Fibroblast of skin of right quadriceps (primary cell): ENCODE measurements around the gene BBS2.
"Not testable (repeated sequence)": the region's sequence is repeated elsewhere in the genome, so short reads cannot be mapped to it uniquely, and the experiment has no call there.

Source experiments
- DNase-seq: peaks from one replicate; pipeline ENCODE4 v3.0.0-alpha.2; 2013

BBS2 gene

GRCh38 chr16:56520251-56520577 is 390 bp upstream of the BBS2 start:
- no peak for DNase-seq

- no peak for DNase-seq
Measured at GRCh38 chr16:56518425-56518824, 1.4 kb downstream of the BBS2 start.

DNA sequence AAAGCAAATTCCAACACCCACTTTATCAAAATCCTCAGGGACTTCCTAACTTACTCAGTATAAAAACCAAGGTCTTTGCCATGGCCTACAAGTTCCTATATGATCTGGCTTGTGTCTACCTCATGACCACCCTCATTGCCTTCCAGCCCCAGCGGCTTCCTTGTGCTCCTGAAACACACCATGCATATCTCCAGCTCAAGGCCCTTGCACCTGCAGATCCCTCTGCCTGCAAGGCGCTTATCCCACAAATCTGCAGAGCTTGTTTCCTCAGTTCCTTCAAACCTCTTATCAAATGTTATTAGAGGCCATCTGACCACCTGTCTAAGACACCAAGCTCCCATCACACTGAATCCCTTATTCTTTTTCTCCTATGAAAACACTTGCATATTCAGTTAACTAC is 2.6 kb downstream of the BBS2 start:
- no peak for DNase-seq

DNA sequence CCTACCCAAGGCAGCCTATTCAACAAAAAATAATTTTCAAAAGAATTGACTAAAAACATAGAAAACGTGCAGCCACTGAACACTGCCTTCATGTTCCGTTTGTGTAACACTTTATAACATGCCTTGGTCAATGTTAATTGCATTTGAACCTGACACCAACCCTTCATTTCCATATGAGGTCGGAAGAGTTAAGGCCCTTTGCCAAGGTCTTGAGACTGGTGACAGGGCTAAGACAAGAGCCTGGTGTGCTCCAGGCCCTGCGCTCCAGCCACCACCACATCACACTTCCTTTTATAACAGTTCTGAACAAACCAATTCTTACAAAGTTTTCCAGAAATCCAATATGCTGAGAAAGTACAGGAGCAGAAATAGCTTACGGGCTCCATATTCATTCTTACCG is 4.2 kb downstream of the BBS2 start:
- DNase-seq: no peak

DNA sequence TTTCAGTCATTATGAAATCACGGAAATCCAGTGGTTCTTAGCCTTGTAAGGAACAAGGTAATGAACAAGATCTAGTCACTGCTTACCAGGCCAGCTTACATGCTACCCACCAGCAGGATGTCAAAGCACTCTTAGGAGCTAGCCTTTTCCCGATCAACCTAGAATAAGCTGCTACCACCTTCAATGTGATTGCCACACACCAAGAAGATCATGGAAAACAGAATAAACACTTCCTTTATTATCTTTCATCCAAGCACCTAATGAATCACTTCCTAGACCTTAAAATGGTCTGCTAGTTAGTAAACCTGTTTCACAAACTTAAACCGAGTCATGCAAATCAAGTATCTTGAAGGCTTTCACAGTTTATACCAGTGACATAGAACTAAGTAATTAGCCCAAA is 5.0 kb downstream of the BBS2 start:
- no peak for DNase-seq

GRCh38 chr16:56513972-56514371 is 5.9 kb downstream of the BBS2 start:
- peak; percentile 65 for DNase-seq

DNA sequence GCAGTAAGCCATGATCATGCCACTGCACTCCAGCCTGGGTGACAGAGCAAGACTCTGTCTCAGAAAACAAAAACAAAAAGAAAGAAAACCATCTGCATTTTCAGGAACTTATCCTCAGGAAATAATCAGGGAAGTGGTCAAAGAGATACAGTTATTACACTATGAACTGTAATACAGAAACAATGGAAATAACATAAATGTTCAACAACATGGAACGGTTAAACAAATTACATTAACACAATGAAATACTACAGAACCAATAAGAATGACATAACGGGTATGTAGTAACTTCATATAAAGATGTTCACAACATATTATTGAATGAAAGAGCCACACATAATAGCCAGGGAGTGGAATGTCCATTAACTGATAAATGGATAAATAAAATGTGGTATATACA is 6.7 kb downstream of the BBS2 start:
- DNase-seq: no peak

DNA sequence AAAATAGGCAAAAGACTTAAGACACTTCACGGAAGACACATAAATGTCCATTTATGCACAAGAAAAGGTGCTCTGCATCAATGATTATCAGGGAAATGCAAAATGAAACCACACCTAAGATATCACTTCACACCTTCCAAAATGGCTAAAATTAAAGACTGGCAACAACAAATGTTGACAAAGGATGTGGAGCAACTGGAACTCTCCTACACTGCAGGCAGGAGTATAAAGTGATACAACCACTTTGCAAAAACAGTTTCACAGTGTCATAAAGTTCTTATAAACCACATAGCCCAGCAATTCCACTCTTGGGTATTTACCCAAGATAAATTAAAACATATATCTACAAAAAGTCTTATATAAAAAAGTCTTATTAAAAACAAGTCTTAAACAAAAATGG is 7.8 kb downstream of the BBS2 start:
- no peak for DNase-seq

GRCh38 chr16:56510544-56510943 is 9.3 kb downstream of the BBS2 start:
- DNase-seq: no peak

DNA sequence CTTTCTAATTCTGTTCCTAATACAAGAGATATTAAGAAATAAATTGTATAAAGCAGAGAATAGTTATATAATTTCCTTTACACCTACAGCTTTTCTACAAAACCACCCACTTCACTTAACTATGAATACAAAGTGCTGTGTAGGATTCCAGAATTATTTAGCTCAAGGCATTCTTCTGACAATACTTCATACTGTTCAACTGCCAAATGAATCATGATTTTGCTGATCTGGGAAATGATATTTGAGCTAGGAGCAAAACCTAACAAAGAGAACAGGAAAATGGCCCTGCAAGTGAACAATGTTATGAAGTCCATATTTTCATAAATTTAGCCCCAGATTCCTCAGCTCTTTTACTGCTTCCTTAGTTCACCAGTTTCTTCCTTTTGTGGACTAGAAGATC is 12.9 kb downstream of the BBS2 start:
- peak; percentile 68 for DNase-seq

- DNase-seq: no peak
Measured at GRCh38 chr16:56505181-56505580, 14.6 kb downstream of the BBS2 start.

DNA sequence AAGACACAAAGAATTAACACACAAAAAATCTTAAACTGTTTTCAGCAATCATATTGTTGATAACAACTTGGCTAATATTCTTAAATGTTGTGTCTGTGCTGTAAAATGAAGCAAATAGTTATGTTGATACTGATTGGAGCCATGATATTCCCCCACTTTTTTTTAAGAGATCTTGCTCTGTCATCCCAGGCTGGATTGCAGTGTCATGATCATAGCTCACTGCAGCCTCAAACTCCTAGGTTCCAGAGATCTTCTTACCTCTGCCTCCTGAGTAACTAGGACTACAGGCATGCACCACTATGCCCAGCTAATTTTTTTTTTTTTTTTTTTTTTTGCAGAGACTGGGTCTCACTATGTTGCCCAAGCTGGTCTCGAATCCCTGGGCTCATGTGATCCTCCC is 26.0 kb downstream of the BBS2 start:
- no peak for DNase-seq

GRCh38 chr16:56493126-56493525 is 26.7 kb downstream of the BBS2 start:
- no peak for DNase-seq

DNA sequence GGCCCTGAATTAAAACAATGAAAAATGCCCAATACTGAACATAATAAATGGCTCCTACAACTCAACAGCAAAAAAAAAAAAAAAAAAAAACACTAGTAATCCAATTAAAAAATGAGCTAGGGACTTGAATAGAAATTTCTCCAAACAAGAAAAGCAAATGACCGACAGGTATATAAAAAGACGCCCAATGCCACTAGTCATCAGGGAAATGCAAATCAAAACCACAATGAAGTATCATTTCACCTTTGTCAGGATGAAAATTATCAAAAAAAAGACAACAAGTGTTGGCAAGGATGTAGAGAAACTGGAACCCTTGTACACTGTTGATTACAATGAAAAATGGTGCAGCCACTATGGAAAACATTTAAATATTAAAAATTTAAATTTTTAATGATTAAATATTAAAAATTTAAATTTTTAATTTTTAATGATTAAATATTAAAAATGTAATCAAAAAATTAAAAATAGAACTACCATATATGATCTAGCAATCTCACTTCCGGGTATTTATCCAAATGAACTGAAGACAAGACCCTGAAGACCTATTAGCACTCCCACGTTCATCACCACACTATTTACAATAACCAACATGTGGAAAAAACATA is 28.1 kb downstream of the BBS2 start:
- DNase-seq: no peak

DNA sequence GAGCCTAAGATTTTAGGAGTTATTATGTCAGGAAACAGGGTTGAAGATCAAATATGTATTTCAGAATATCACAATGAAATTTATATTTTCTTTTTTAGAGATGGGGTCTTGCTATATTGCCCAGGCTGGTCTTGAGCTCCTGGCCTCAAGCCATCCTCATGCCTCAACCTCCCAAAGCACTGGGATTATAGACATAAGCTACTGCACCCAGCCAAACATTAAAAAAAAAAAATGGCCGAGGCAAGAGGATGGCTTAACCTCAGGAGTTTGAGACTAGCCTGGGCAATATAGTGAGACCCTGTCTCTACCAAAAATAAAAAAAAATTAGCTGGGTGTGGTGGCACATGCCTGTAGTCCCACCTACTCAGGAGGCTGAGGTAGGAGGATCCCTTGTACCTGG is 31.0 kb downstream of the BBS2 start:
- not testable (repeated sequence) for DNase-seq

- no peak for DNase-seq
Measured at GRCh38 chr16:56488035-56488434, 31.8 kb downstream of the BBS2 start.

- no peak for DNase-seq
Measured at GRCh38 chr16:56483394-56483793, 36.4 kb downstream of the BBS2 start.

DNA sequence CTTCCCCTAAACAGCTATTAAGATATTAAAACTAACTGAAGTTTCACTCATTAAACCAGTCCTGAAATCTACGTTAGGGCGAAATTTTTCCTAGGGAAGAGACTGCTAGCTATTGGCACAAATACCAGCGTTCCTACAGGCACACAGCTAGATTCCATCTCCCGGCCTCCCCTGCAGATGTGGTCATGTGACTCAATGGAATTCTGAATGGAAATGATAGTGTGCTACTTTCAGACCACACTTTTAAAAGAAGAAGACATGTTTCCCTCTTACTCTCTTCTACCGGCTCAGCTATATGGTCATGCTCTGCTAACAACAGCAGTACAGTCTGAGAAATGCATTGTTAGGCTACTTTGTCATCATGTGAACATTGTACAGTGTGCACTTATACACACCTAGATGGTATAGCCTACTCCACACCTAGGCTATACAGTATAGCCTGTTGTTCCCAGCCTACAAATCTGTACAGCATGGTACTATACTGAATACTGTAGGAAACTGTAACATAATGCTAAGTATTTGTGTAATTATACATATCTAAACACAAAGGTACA is 37.1 kb downstream of the BBS2 start:
- DNase-seq: no peak

DNA sequence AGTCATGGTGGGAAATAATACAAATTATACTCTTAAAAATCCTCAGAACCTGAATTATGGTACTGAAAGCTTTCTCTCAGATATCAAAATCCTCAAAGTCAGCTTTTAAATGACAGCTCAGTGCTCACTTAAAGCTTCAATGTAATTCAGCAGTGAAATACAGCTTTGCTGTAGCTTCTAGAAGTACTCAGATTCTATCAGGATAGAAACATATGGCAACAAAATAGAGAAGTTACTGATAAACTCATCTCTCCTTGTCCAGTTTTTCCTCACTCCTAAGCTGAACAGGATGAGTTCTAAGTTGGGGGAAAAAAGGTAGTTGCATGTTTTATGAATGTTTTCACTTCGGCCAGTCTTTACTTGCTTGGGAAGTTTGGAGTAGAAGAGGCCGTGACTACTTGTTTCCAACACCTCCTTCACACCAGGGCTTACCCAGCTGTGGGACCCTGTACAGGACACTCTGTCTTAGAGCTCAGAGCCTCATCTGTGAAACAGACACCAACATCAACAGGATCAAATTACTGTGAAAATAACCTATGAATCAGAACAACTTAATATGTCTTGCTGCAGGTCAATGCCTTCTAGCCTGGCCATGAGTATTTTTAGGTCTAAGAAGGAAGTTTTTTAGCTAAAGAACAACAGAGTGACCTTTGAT is 38.2 kb downstream of the BBS2 start:
- DNase-seq: no peak

- DNase-seq: no peak
Measured at GRCh38 chr16:56480776-56481467, 38.9 kb downstream of the BBS2 start.

- DNase-seq: no peak
Measured at GRCh38 chr16:56479469-56479868, 40.4 kb downstream of the BBS2 start.

DNA sequence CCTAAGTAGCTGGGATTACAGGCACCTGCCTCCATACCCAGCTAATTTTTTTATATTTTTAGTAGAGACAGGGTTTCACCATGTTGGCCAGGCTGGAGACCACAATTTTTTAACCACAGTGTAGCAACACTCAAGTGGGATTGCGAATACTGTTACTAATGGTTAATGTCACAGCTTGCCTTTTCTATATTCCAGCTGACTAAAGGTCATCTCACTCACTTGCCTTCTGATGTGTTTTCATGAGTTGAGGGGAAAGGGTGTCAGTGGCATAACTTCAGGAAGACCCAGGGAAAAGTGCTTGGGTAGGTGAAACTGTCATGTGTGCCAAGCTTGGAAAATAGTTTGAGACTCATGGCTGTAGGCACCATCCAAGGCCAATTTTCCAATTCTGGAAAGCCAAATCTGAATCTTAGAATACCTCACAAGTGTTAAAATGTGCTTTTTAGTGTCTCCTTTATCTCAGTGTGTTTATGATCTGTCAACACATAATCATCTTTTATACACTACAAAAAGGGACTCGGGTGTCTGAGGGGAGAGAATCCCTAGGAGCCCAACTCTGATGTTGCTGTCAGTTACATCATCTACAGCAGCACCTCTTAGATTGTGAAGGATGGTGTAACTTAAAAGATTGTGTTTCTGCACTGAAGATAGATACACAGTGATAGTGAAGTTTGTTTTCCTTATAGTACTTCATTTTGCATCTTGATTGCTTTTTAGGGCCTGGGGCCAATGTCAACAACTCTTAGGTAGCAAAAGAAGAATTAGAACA is 41.4 kb downstream of the BBS2 start:
- DNase-seq: peak; percentile 41

DNA sequence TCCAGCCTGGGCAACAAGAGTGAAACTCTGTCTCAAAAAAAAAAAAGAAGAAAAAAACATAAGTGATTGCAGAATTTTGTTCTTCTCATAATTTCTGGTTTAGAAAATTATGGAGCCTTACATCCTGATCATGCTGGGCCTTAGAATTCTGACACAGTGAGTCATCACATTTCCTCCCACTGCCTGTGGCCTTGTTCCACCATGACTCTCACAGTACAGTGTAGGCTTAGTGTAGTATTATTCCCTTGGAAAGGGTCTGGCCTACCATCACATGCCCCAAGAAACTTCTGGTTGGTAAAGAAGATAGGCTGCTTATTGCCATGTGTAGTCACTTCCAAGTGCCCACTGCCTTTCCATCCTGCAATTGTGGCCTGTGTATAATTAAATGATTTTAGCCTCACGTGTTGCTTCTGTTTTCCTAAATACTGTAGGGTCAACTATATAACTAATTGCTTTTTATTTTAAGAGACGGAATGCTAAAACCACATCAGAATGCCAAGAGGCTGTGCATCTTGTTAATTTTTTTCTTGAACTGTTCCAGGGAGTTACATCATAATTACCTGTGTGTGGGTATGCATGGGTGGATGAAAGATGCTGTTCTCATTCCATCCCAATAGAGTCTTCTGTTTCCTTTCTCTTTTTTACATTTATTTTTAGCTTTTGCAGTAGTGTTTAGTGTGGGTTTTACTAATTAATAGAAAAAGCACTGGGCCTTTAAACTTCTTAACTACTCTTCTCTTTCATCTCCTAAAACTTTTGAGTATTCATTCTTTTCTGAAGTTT is 42.5 kb downstream of the BBS2 start:
- DNase-seq: peak; percentile 89
